ENCODE data around the gene TECPR1.

The TECPR1 gene

DNA sequence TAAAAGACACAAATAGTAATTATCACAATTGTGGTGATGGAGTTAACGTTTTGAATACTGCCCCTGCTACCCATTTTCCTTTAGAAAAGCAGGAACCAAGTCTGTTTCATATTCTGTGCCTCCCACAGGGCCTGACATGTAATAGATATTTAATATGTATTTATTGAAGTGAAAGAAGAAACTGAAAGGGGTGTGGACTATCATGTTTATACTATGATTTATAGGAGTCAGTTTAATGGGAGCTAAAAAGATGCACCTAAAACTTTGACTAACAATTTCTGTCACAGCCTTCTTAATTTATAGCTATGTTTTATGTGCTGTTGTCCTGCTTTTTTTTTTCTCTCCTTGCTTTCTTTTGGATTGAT lies 64.9 kb downstream of the TECPR1 start:
- no peak for TF ChIP-seq TAF1 (IDR thresholded peaks at IDR 0.05; ENCODE audit: borderline replicate concordance, insufficient read depth, low read length)
- no peak for TF ChIP-seq REST (IDR thresholded peaks at IDR 0.05; ENCODE audit: insufficient read depth in 1 of 2, low read depth in 2 of 2, low read length in 2 of 2)
- no peak for TF ChIP-seq SIN3A (IDR thresholded peaks at IDR 0.05; ENCODE audit: borderline replicate concordance, insufficient read depth, low read length)
- TF ChIP-seq FOXP2 (optimal IDR thresholded peaks at IDR 0.05; ENCODE audit: borderline replicate concordance, extremely low read depth, extremely low read length, insufficient read depth) = no peak
- TF ChIP-seq POLR2AphosphoS5 (IDR thresholded peaks at IDR 0.05; ENCODE audit: low read depth, low read length) = no peak

DNA sequence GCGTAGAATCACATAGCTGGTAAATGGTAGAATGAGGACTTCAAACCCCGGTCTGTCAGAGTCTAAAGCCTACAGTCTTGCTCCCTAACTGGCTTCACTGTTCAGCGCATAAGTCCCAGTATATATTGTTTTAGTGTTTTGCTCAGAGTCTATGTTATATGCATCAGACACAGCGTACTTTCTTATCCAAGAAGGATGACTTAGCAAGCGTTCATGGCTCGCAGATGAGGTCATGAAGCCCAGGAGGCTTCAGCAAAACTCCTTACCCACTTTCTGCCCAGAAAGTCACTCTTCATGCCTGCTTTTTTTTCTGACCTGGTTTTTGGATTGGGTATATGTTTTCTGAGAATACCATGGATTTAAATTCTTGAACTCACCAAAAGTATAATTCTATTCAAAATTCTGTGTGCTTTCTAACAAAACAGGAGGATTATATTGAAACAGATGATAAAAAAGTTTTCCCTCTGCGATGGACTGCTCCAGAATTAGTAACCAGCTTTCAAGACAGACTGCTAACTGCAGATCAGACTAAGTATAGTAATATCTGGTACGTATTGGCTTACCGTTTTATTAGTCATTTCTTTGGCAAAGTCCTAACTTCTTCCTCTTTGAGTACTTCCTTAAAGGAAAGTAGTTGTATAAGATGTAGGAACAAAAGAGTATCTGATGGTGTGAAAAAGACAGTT lies 65.4 kb downstream of the TECPR1 start:
- TF ChIP-seq POLR2AphosphoS5 (IDR thresholded peaks at IDR 0.05; ENCODE audit: low read depth, low read length) (no peak), REST (IDR thresholded peaks at IDR 0.05; ENCODE audit: insufficient read depth in 1 of 2, low read depth in 2 of 2, low read length in 2 of 2) (no peak), FOXP2 (optimal IDR thresholded peaks at IDR 0.05; ENCODE audit: borderline replicate concordance, extremely low read depth, extremely low read length, insufficient read depth) (no peak)

- TF ChIP-seq SIN3A (IDR thresholded peaks at IDR 0.05; ENCODE audit: borderline replicate concordance, insufficient read depth, low read length) = no peak
- TF ChIP-seq FOXP2 (optimal IDR thresholded peaks at IDR 0.05; ENCODE audit: borderline replicate concordance, extremely low read depth, extremely low read length, insufficient read depth) = no peak
- TF ChIP-seq REST (IDR thresholded peaks at IDR 0.05; ENCODE audit: insufficient read depth in 1 of 2, low read depth in 2 of 2, low read length in 2 of 2) = no peak
- no peak for TF ChIP-seq POLR2AphosphoS5 (IDR thresholded peaks at IDR 0.05; ENCODE audit: low read depth, low read length)
- TF ChIP-seq TAF1 (IDR thresholded peaks at IDR 0.05; ENCODE audit: borderline replicate concordance, insufficient read depth, low read length) = no peak
Observed at GRCh38 chr7:98185101-98185500, 66.9 kb downstream of the TECPR1 start.

- TF ChIP-seq REST (IDR thresholded peaks at IDR 0.05; ENCODE audit: insufficient read depth in 1 of 2, low read depth in 2 of 2, low read length in 2 of 2) = no peak
- TF ChIP-seq FOXP2 (optimal IDR thresholded peaks at IDR 0.05; ENCODE audit: borderline replicate concordance, extremely low read depth, extremely low read length, insufficient read depth) = no peak
- TF ChIP-seq POLR2AphosphoS5 (IDR thresholded peaks at IDR 0.05; ENCODE audit: low read depth, low read length) = no peak
- TF ChIP-seq SIN3A (IDR thresholded peaks at IDR 0.05; ENCODE audit: borderline replicate concordance, insufficient read depth, low read length) = no peak
- TF ChIP-seq TAF1 (IDR thresholded peaks at IDR 0.05; ENCODE audit: borderline replicate concordance, insufficient read depth, low read length) = no peak
Observed at GRCh38 chr7:98180751-98181150, 71.3 kb downstream of the TECPR1 start.

All from PFSK-1 (cell line).